ENCODE results near the gene ZHX3. TPM values are rescaled to one million over a fixed set of nuclear protein-coding genes. Genes with fewer than 3 reads are reported as not detected.
A peak's percentile ranks its signal among the peaks of the same experiment; 100 is the strongest.

ZHX3 gene
- total and polyA plus RNA-seq, 8 donors = 6.6 to 59.3 (median 18.7) TPM

DNA sequence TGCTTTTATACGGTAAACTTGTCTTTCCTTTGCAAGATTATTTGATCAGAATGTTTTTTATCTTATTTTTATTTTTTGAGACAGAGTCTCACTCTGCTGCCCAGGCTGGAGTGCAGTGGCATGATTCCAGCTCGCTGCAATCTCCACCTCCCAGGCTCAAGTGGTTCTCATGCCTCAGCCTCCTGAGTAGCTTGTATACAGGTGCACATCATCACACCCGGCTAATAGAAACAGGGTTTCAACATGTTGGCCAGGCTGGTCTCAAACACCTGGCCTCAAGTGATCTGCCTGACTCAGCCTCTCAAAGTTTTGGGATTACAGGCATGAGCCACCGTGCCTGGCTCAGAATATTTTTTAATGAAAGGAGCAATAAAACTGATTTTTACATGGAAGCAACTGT lies 14.2 kb upstream of the ZHX3 start:
- DNase-seq = no peak
- no peak overlapping the region for H3K27ac ChIP-seq
- no peaks in the 10 kb centered on the region for H3K9me3 ChIP-seq
- TF ChIP-seq EP300 (IDR thresholded peaks at IDR 0.05) = no peak
- TF ChIP-seq POLR2A (IDR thresholded peaks at IDR 0.05) = no peak
- no peak for TF ChIP-seq POLR2AphosphoS5 (IDR thresholded peaks at IDR 0.05)
- TF ChIP-seq, protein P1, sequence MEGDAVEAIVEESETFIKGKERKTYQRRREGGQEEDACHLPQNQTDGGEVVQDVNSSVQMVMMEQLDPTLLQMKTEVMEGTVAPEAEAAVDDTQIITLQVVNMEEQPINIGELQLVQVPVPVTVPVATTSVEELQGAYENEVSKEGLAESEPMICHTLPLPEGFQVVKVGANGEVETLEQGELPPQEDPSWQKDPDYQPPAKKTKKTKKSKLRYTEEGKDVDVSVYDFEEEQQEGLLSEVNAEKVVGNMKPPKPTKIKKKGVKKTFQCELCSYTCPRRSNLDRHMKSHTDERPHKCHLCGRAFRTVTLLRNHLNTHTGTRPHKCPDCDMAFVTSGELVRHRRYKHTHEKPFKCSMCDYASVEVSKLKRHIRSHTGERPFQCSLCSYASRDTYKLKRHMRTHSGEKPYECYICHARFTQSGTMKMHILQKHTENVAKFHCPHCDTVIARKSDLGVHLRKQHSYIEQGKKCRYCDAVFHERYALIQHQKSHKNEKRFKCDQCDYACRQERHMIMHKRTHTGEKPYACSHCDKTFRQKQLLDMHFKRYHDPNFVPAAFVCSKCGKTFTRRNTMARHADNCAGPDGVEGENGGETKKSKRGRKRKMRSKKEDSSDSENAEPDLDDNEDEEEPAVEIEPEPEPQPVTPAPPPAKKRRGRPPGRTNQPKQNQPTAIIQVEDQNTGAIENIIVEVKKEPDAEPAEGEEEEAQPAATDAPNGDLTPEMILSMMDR (IDR thresholded peaks at IDR 0.05) = no peak
- no peaks in the 10 kb centered on the region for H3K27me3 ChIP-seq
- intact Hi-C loops (cut with DNase I; ENCODE audit: low total_unique reads) = no loop called here
- no peaks in the 10 kb centered on the region for H3K36me3 ChIP-seq
- WGBS, 5 donors = 83 to 96% (median 86%) methylated on average over 4 of the region's 4 CpGs
- H3K4me1 ChIP-seq = peaks cover 0 to 28% (median 16%) of the 10 kb centered on the region in 4 donors
- no peak overlapping the region for H3K4me3 ChIP-seq

DNA sequence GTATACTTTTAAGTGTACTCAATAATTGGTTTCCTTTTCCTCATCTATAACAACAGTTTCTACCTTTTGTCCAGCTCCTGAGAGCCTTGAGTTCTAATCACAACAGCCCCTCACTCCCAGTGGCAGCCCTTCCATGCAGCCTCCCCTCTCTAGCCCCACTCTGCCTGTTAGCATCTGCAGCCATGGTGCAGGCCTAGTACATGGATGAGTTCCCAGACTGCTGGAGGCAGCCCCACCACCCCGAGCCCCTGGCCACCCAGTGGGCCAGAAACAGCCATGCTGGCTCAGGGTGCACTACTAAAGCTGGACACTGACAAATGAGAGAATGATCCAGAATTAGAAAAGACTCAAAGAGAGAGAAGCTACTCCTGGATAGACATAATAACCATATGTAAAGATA lies 13.4 kb upstream of the ZHX3 start:
- no peak for TF ChIP-seq POLR2AphosphoS5 (IDR thresholded peaks at IDR 0.05)
- no peak for TF ChIP-seq EP300 (IDR thresholded peaks at IDR 0.05)
- no peak for TF ChIP-seq POLR2A (IDR thresholded peaks at IDR 0.05)
- TF ChIP-seq, protein P1 (IDR thresholded peaks at IDR 0.05) = no peak
- H3K4me3 ChIP-seq = no peak overlapping the region
- DNase-seq = no peak
- 71 to 83% (median 81%) methylated on average over 1 of the region's 1 CpG for WGBS, 5 donors
- H3K9me3 ChIP-seq = no peaks in the 10 kb centered on the region
- no peak overlapping the region for H3K27ac ChIP-seq
- H3K36me3 ChIP-seq = no peaks in the 10 kb centered on the region
- peaks cover 0 to 28% (median 16%) of the 10 kb centered on the region in 4 donors for H3K4me1 ChIP-seq
- H3K27me3 ChIP-seq = no peaks in the 10 kb centered on the region
- intact Hi-C loops (cut with DNase I; ENCODE audit: low total_unique reads) = no loop called here

DNA sequence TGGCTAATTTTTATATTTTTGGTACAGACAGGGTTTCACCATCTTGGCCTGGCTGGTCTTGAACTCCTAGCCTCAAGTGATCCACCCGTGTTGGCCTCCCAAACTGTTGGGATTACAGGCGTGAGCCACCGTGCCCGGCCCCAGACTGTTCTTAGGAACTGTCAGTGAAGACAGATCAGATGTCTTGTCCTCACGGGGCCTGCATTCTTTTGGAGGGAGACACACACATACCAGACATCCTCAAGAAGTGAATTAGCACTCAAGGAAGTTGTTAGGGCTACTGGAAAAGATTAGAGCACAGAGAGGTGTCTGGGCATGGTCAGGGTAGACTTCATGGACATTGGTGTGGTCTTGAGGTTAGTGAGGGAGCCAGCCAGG lies 12.8 kb upstream of the ZHX3 start:
- Histone ChIP-seq H3K27ac (peak overlapping the region in 4 of 5 donors; percentile 76 to 83 (median 82)), H3K4me3 (no peak overlapping the region), H3K4me1 (peaks cover 0 to 24% (median 14%) of the 10 kb centered on the region in 4 donors), H3K36me3 (no peaks in the 10 kb centered on the region), H3K27me3 (no peaks in the 10 kb centered on the region), H3K9me3 (no peaks in the 10 kb centered on the region)
- no peak for DNase-seq
- intact Hi-C loops (cut with DNase I; ENCODE audit: low total_unique reads) = no loop called here
- 78 to 92% (median 85%) methylated on average over 5 of the region's 5 CpGs for WGBS, 5 donors
- TF ChIP-seq POLR2A (IDR thresholded peaks at IDR 0.05) = no peak
- TF ChIP-seq POLR2AphosphoS5 (IDR thresholded peaks at IDR 0.05) = no peak
- no peak for TF ChIP-seq EP300 (IDR thresholded peaks at IDR 0.05)
- TF ChIP-seq, protein P1 (IDR thresholded peaks at IDR 0.05) = no peak

DNA sequence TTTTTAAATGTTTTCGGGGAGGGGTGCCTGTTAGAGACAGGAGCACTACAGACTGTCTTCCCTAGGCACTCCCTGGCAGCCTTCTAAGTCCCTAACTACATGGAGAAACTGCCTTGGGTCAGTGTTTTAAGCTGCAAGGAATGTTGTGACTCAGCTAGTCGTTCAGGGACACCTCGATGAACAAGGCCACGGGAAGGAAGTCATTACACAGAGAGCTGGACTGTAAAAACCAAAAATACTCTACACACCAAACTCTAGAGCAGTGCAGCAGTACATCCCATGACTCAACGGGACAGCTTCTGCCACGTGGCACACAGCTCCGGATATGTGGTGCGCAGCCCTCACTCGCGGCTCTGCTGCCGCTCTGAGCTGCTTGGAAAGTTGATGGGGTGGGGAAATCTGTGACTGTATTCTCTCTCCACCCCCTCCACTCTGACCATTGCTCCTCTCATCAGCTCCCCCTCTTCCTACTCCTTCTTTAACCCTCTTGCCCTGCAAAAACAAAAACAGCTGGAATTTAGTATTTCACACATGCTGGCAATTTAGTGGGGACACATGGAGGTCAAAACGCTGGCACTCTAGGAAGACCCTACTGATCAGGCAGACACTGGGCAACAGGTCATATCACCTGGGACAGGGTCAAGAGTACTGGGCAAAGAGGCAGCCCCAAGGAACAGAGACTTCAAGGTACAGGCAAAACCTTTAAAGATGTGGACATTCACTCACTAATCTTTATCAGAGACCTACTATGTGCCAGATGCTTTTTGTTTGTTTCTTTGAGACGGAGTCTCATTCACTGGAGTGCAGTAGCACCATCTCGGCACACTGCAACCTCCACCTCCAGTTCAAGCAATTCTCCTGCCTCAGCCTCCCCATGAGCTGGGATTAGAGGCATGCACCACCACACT lies 12.2 kb upstream of the ZHX3 start:
- no peaks in the 10 kb centered on the region for H3K27me3 ChIP-seq
- H3K9me3 ChIP-seq = no peaks in the 10 kb centered on the region
- intact Hi-C loops (cut with DNase I; ENCODE audit: low total_unique reads) = no loop called here
- no peaks in the 10 kb centered on the region for H3K36me3 ChIP-seq
- TF ChIP-seq, protein P1 (IDR thresholded peaks at IDR 0.05) = no peak
- TF ChIP-seq EP300 (IDR thresholded peaks at IDR 0.05) (no peak), POLR2A (IDR thresholded peaks at IDR 0.05) (no peak), POLR2AphosphoS5 (IDR thresholded peaks at IDR 0.05) (peak; percentile 61 to 92 (median 90))
- DNase-seq = peak; percentile 42 to 74
- H3K4me1 ChIP-seq = peaks cover 0 to 18% (median 9%) of the 10 kb centered on the region in 4 donors
- no peak overlapping the region for H3K4me3 ChIP-seq
- H3K27ac ChIP-seq = peak overlapping the region; percentile 54 to 83 (median 80)
- 49 to 62% (median 56%) methylated on average over 14 of the region's 14 CpGs for WGBS, 5 donors

All from stomach (tissue), 9 donors.